ENCODE results near the gene OR10H1. TPM values are rescaled to one million over a fixed set of nuclear protein-coding genes. Genes with fewer than 3 reads are reported as not detected.

The OR10H1 gene
- total and polyA plus RNA-seq, 9 of the 15 experiments (the other 6 are each of a cell fraction or from before 2014, with no cell fraction given): not detected

DNA sequence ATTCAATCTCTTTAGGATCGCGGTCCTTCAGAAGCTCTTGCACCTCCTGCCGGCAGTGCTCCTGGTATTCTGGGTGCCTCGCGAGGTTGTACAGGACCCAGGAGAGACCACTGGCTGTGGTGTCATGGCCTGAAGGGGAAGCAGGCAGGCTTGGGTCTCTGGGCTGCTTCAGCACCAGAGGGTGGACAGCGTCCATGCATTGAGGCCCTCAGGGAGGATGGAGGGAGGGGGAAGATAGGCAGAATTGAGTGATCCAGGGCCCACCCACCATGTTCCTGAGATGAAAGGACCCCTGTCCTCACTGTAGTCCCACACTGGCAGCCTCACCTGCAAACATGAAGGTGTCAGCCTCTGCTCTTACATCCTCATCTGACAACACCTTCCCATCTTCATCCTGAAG, 45.9 kb downstream of the OR10H1 start (continued):
- TF ChIP-seq, protein P1, sequence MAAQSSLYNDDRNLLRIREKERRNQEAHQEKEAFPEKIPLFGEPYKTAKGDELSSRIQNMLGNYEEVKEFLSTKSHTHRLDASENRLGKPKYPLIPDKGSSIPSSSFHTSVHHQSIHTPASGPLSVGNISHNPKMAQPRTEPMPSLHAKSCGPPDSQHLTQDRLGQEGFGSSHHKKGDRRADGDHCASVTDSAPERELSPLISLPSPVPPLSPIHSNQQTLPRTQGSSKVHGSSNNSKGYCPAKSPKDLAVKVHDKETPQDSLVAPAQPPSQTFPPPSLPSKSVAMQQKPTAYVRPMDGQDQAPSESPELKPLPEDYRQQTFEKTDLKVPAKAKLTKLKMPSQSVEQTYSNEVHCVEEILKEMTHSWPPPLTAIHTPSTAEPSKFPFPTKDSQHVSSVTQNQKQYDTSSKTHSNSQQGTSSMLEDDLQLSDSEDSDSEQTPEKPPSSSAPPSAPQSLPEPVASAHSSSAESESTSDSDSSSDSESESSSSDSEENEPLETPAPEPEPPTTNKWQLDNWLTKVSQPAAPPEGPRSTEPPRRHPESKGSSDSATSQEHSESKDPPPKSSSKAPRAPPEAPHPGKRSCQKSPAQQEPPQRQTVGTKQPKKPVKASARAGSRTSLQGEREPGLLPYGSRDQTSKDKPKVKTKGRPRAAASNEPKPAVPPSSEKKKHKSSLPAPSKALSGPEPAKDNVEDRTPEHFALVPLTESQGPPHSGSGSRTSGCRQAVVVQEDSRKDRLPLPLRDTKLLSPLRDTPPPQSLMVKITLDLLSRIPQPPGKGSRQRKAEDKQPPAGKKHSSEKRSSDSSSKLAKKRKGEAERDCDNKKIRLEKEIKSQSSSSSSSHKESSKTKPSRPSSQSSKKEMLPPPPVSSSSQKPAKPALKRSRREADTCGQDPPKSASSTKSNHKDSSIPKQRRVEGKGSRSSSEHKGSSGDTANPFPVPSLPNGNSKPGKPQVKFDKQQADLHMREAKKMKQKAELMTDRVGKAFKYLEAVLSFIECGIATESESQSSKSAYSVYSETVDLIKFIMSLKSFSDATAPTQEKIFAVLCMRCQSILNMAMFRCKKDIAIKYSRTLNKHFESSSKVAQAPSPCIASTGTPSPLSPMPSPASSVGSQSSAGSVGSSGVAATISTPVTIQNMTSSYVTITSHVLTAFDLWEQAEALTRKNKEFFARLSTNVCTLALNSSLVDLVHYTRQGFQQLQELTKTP (IDR thresholded peaks at IDR 0.05; ENCODE audit: low read depth in 1 of 2, partially characterized antibody in 2 of 2): peak in 1 of 2 experiments; percentile 82
- no peak for TF ChIP-seq ZSCAN29 (IDR thresholded peaks at IDR 0.05)
- TF ChIP-seq EHMT2 (IDR thresholded peaks at IDR 0.05): peak; percentile 98
- TF ChIP-seq, protein P2, sequence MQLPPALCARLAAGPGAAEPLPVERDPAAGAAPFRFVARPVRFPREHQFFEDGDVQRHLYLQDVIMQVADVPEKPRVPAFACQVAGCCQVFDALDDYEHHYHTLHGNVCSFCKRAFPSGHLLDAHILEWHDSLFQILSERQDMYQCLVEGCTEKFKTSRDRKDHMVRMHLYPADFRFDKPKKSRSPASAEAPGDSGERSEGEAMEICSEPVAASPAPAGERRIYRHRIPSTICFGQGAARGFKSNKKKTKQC (CRISPR knock-in tag; IDR thresholded peaks at IDR 0.05): 0 out of 2 replicates have a peak, but pooled peaks have one; percentile 33

DNA sequence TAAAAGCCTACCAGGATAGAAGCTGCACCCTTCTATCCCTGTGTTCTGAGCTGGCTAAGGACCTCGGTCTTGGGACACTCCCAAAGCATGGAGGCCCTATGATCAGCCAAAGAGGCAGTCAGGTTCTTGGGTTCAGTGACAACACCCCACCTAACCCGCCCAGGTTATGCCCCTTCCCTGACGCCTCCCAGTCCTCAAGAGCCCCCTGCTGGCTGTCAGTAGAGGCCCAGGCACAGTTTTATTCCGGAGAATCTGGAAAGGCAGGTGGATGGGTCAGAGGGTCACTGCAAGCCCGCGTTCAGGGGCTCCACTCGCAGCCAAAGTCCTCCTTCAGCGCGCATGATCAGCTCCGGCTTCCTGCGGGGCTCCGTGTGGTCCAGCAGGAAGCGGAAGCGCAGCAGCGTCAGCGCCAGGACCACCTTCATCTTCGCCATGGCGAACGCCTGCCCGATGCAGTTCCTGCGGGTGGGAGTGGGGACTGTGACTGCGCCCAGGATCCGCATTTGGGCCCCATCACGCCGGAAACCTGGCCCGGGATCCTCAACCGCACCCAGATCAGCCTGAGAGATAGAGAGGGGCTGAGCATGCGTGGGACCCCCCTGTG, 55.4 kb downstream of the OR10H1 start:
- no TSS peak for BruUV-seq (replicated peaks)
- intact Hi-C loops (cut with micrococcal nuclease) (loop anchor here (5.0 kb wide), 1 partner anchor 128 kb away; no protein-coding TSS in a partner anchor), in situ Hi-C loops (cut with MboI) (no loop called here)
- H4K20me1 ChIP-seq (replicated peaks; ENCODE audit: control insufficient read depth, insufficient read depth, low read length): no peaks in the 10 kb centered on the region
- peak overlapping the region in 1 of 2 experiments; percentile 13; a peak in 1 of 4 replicates for H3K9ac ChIP-seq (ENCODE audit: insufficient read depth in 1 of 2, low read depth in 2 of 2, low read length in 2 of 2)
- 1% methylated on average over 20 of the region's 28 CpGs for WGBS (ENCODE audit: insufficient coverage, low coverage, missing lambda C conversion rate)
- no peaks in the 10 kb centered on the region for H3K9me3 ChIP-seq (replicated peaks; ENCODE audit: control insufficient read depth, insufficient read depth, low read depth, low read length)
- ChIA-PET CTCF (ENCODE audit: low intra/inter-chr PET ratio) (interaction anchor here (0.6 kb wide), 2 partner anchors 174 to 845 kb away, joined by 3 to 6 read pairs; no protein-coding TSS in a partner anchor), POLR2A (no interaction called here)
- peaks cover 0 to 6% of the 10 kb centered on the region in 2 experiments; a peak in 2 of 5 replicates for H3K4me1 ChIP-seq (replicated peaks in 1 of 2; ENCODE audit: control insufficient read depth in 2 of 2, insufficient read depth in 2 of 2, low read length in 2 of 2)
- H2AFZ ChIP-seq (ENCODE audit: low read depth, low read length): no peak overlapping the region
- DNase-seq (ENCODE audit: extremely low read depth in 1 of 4, low spot score in 3 of 4): peak in 3 of 4 experiments; percentile 21 to 41 (median 32)
- peak; percentile 58 for ATAC-seq
- H3K27me3 ChIP-seq (ENCODE audit: control insufficient read depth in 2 of 2, insufficient read depth in 2 of 2, low read length in 2 of 2): peaks cover 0 to 20% of the 10 kb centered on the region in 2 experiments; a peak in 2 of 5 replicates
- no peak overlapping the region for H3K27ac ChIP-seq (ENCODE audit: extremely low read depth, low read depth, low read length)
- FAIRE-seq: no peak
- H3K79me2 ChIP-seq (ENCODE audit: control insufficient read depth, insufficient read depth, low read length): no peaks in the 10 kb centered on the region
- H3K9me1 ChIP-seq (ENCODE audit: control insufficient read depth, insufficient read depth, low read length): no peaks in the 10 kb centered on the region
- no peaks in the 10 kb centered on the region for H3K36me3 ChIP-seq (ENCODE audit: control insufficient read depth, insufficient read depth, low read length)
- H3K4me2 ChIP-seq (ENCODE audit: insufficient read depth, low read length): no peak overlapping the region
- H3K4me3 ChIP-seq: no peak overlapping the region
- TF ChIP-seq, protein P3, sequence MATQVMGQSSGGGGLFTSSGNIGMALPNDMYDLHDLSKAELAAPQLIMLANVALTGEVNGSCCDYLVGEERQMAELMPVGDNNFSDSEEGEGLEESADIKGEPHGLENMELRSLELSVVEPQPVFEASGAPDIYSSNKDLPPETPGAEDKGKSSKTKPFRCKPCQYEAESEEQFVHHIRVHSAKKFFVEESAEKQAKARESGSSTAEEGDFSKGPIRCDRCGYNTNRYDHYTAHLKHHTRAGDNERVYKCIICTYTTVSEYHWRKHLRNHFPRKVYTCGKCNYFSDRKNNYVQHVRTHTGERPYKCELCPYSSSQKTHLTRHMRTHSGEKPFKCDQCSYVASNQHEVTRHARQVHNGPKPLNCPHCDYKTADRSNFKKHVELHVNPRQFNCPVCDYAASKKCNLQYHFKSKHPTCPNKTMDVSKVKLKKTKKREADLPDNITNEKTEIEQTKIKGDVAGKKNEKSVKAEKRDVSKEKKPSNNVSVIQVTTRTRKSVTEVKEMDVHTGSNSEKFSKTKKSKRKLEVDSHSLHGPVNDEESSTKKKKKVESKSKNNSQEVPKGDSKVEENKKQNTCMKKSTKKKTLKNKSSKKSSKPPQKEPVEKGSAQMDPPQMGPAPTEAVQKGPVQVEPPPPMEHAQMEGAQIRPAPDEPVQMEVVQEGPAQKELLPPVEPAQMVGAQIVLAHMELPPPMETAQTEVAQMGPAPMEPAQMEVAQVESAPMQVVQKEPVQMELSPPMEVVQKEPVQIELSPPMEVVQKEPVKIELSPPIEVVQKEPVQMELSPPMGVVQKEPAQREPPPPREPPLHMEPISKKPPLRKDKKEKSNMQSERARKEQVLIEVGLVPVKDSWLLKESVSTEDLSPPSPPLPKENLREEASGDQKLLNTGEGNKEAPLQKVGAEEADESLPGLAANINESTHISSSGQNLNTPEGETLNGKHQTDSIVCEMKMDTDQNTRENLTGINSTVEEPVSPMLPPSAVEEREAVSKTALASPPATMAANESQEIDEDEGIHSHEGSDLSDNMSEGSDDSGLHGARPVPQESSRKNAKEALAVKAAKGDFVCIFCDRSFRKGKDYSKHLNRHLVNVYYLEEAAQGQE (IDR thresholded peaks at IDR 0.05; ENCODE audit: borderline replicate concordance): peak; percentile 22; the same call in 1 of the 2 replicates
- TF ChIP-seq, protein P3 (CRISPR knock-in tag; IDR thresholded peaks at IDR 0.05; ENCODE audit: low read depth): no peak
- no peak for TF ChIP-seq ZNF384 (IDR thresholded peaks at IDR 0.05; ENCODE audit: low read depth, low read length)
